Trophoblast cell (in vitro differentiated cells and primary cell): Measurements from ENCODE around the gene THG1L. TPM values are rescaled to one million over a fixed set of nuclear protein-coding genes. Genes with fewer than 3 reads are reported as not detected.
"Not testable (repeated sequence)": the region's sequence is repeated elsewhere in the genome, so short reads cannot be mapped to it uniquely, and the experiment has no call there.

ENCODE experiments used
- DNase-seq, 2 donors: peaks; one replicate each; pipeline ENCODE4 v3.0.0-alpha.2; 2016
- H2AFZ ChIP-seq: 2 replicates; pipeline ENCODE4 v1.6.1; 2013; ENCODE audit warnings: low read length, moderate library complexity, mild to moderate bottlenecking; ENCODE audit not compliant: insufficient read depth, poor library complexity
- H2AK5ac ChIP-seq: 2 replicates; pipeline ENCODE4 v1.6.1; 2013; ENCODE audit warnings: mild to moderate bottlenecking, low read length
- H2BK120ac ChIP-seq: 2 replicates; pipeline ENCODE4 v1.6.1; 2013; ENCODE audit warnings: low read length, mild to moderate bottlenecking, moderate library complexity; ENCODE audit not compliant: insufficient read depth, poor library complexity
- H2BK12ac ChIP-seq: 2 replicates; pipeline ENCODE4 v1.6.1; 2013; ENCODE audit warnings: mild to moderate bottlenecking, low read length, moderate library complexity
- H2BK5ac ChIP-seq: 2 replicates; pipeline ENCODE4 v1.6.1; 2013; ENCODE audit warnings: low read length, low read depth, moderate library complexity, mild to moderate bottlenecking; ENCODE audit not compliant: poor library complexity
- H3K14ac ChIP-seq: 2 replicates; pipeline ENCODE4 v1.6.1; 2013; ENCODE audit warnings: mild to moderate bottlenecking, low read length
- H3K18ac ChIP-seq: 2 replicates; pipeline ENCODE4 v1.6.1; 2013; ENCODE audit warnings: mild to moderate bottlenecking, low read length
- H3K23ac ChIP-seq: 2 replicates; pipeline ENCODE4 v1.6.1; 2013; ENCODE audit warnings: low read length
- H3K27ac ChIP-seq: 2 replicates; pipeline ENCODE4 v1.5.1; 2013; ENCODE audit warnings: low read depth, mild to moderate bottlenecking, inconsistent platforms, low read length, moderate library complexity
- H3K27me3 ChIP-seq: 2 replicates; pipeline ENCODE4 v1.6.1; 2013; ENCODE audit warnings: inconsistent platforms, mild to moderate bottlenecking, low read length, moderate library complexity; ENCODE audit not compliant: insufficient read depth
- H3K36me3 ChIP-seq, 2 experiments: 1 replicate in 1 of 2; 2 replicates in 1 of 2; pipeline ENCODE4 v1.6.1; 2013; ENCODE audit warnings: low read length in 2 of 2, mild to moderate bottlenecking in 2 of 2, moderate library complexity in 1 of 2; ENCODE audit not compliant: insufficient read depth in 2 of 2, control insufficient read depth in 1 of 2
- H3K4ac ChIP-seq: 2 replicates; pipeline ENCODE4 v1.6.1; 2013; ENCODE audit warnings: low read depth, mild to moderate bottlenecking, low read length, moderate library complexity
- H3K4me1 ChIP-seq, 2 experiments: 1 replicate in 1 of 2; 2 replicates in 1 of 2; pipeline ENCODE4 v1.6.1; 2013; ENCODE audit warnings: low read length in 2 of 2, mild to moderate bottlenecking in 2 of 2, moderate library complexity in 1 of 2; ENCODE audit not compliant: insufficient read depth in 2 of 2, control insufficient read depth in 1 of 2
- H3K4me2 ChIP-seq: 2 replicates; pipeline ENCODE4 v1.6.1; 2013; ENCODE audit warnings: inconsistent platforms, mild to moderate bottlenecking, low read length, moderate library complexity
- H3K4me3 ChIP-seq: 2 replicates; pipeline ENCODE4 v1.5.1; 2013; ENCODE audit warnings: mild to moderate bottlenecking, low read depth, low read length, inconsistent platforms
- H3K79me1 ChIP-seq: one replicate; pipeline ENCODE4 v1.6.1; 2013; ENCODE audit warnings: low read length
- H3K79me2 ChIP-seq: 2 replicates; pipeline ENCODE4 v1.6.1; 2013; ENCODE audit warnings: low read length, mild to moderate bottlenecking; ENCODE audit not compliant: control insufficient read depth, insufficient read depth, poor library complexity
- H3K9ac ChIP-seq: 2 replicates; pipeline ENCODE4 v1.6.1; 2013; ENCODE audit warnings: mild to moderate bottlenecking, low read length
- H3K9me3 ChIP-seq: 2 replicates; pipeline ENCODE4 v1.6.1; 2013; ENCODE audit warnings: low read depth, mild to moderate bottlenecking, control low read depth, inconsistent platforms, low read length; ENCODE audit not compliant: insufficient read depth
- H4K12ac ChIP-seq: 2 replicates; pipeline ENCODE4 v1.6.1; 2013; ENCODE audit warnings: low read depth, mild to moderate bottlenecking, low read length, moderate library complexity
- H4K8ac ChIP-seq: 2 replicates; pipeline ENCODE4 v1.6.1; 2013; ENCODE audit warnings: low read depth, mild to moderate bottlenecking, low read length, moderate library complexity
- H4K91ac ChIP-seq: one replicate; pipeline ENCODE4 v1.6.1; 2013; ENCODE audit warnings: low read depth, mild to moderate bottlenecking, low read length, moderate library complexity
- WGBS: extraction: QIAGEN DNeasy Blood & Tissue Kit; methylation state at CpG from one replicate; pipeline ENCODE4 v1.1.7; 2013; ENCODE audit warnings: missing lambda C conversion rate; ENCODE audit not compliant: insufficient read length, insufficient coverage; ENCODE audit errors: extremely low coverage; 5-methylcytosine and 5-hydroxymethylcytosine counted together
- polyA plus RNA-seq: library from polyadenylated mRNA; stranded (reverse); fragments of 200-250 nt; gene quantifications from 2 replicates; pipeline ENCODE4 v1.2.3, GENCODE V29; 2013

The THG1L gene
- polyA plus RNA-seq, result 5.6 and 6.6 TPM in 2 replicates

DNA sequence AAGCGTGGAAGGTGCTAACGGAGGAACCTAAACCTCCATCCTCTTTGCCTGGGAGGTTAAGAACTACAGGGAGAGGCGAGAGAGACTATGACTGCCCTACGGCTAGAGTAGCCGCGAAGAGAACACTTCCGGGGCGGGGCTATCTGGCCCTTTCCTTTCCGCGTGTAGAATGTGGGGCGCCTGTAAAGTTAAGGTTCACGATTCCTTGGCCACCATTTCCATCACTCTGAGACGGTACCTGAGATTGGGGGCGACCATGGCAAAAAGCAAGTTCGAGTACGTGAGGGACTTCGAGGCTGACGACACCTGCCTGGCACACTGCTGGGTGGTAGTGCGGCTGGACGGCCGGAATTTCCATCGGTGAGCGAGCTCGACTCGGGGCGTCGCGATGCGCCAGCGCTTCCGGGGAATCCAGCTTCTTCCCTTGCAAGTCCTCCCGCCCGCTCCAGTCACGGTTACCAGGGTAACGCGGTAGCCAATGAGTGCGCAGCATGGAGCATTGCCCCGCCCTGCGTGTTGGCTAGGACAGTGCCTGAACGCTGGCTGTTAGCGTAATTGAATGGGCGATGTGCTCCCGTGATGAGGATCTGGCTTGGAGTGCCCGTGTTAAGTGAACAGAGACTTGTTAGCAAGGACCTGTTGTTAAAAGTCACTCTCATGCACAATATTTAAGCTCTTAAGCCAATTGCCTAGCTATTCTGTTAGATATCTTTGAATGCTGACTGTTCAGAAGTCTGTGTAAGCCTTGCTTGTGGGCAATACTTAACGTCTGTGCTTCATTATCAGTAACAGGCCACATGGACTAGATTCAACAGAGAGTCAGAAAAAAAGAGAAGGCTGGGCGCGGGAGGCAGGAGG is at the start of gene THG1L:
Gene THG1L (plus strand): TSS at position 149 of the 858 bp plus-strand sequence. CDS start 21 bp downstream, at position 170.
- no CpG with 5 or more reads among the region's 47 CpGs for WGBS

DNA sequence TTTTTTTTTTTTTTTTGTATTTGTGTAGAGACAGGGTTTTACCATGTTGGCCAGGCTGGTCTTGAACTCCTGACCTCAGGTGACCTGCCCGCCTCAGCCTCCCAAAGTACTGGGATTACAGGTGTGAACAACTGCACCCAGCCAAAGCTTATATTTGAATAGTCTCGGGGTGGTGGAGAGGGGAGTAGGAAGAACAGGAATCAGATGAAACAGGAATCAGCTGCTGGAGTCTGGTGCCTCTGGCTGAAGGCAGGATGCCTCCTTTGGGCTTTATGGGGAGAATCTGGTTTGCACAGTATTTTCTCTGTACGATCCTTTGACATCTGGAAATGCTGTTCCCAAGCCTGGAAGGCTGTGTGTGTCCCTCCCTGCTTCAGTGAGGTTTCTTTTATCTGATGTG is 49.0 kb upstream of the THG1L start:
- H3K79me2 ChIP-seq, result no peaks in the 10 kb centered on the region
- no CpG with 5 or more reads among the region's 3 CpGs for WGBS
- no peak overlapping the region for H3K4me3 ChIP-seq
- no peak overlapping the region for H3K23ac ChIP-seq
- H3K79me1 ChIP-seq, result no peaks in the 10 kb centered on the region
- no peaks in the 10 kb centered on the region for H3K4me1 ChIP-seq
- H3K18ac ChIP-seq, result no peak overlapping the region
- H2AK5ac ChIP-seq, result no peak overlapping the region
- no peak overlapping the region for H2BK5ac ChIP-seq
- no peak overlapping the region for H3K4me2 ChIP-seq
- H2BK120ac ChIP-seq, result no peak overlapping the region
- DNase-seq, result no peak
- no peaks in the 10 kb centered on the region for H3K36me3 ChIP-seq
- H3K27ac ChIP-seq, result no peak overlapping the region
- no peak overlapping the region for H2BK12ac ChIP-seq
- no peak overlapping the region for H4K8ac ChIP-seq
- no peak overlapping the region for H4K12ac ChIP-seq
- no peak overlapping the region for H2AFZ ChIP-seq
- H3K27me3 ChIP-seq, result no peaks in the 10 kb centered on the region
- no peak overlapping the region for H3K4ac ChIP-seq
- H3K9ac ChIP-seq, result no peak overlapping the region
- peaks cover 2% of the 10 kb centered on the region for H3K9me3 ChIP-seq
- no peak overlapping the region for H3K14ac ChIP-seq
- H4K91ac ChIP-seq, result no peak overlapping the region

More for the DNA sequence above, at the start of gene THG1L:
- H2BK12ac ChIP-seq, result no peak within 1 kb of the TSS
- no peak within 1 kb of the TSS for H3K23ac ChIP-seq
- H3K4me2 ChIP-seq, result peak within 1 kb of the TSS; percentile 83
- peak within 1 kb of the TSS; percentile 83 for H3K27ac ChIP-seq
- H2AFZ ChIP-seq, result peak within 1 kb of the TSS; percentile 74
- peak; percentile 99 to 100 for DNase-seq
- H3K9me3 ChIP-seq, result no peaks in the 10 kb centered on the region
- H3K27me3 ChIP-seq, result no peaks in the 10 kb centered on the region
- no peaks in the 10 kb centered on the region for H3K79me2 ChIP-seq
- H4K91ac ChIP-seq, result peak within 1 kb of the TSS; percentile 47
- H4K8ac ChIP-seq, result peak within 1 kb of the TSS; percentile 86
- peak within 1 kb of the TSS; percentile 50 for H2BK120ac ChIP-seq
- no peak within 1 kb of the TSS for H2AK5ac ChIP-seq
- peaks cover 2% of the 10 kb centered on the region for H3K79me1 ChIP-seq
- H3K4me1 ChIP-seq, result peaks cover 0 to 3% of the 10 kb centered on the region in 2 experiments
- peak within 1 kb of the TSS; percentile 65 for H3K14ac ChIP-seq
- peak within 1 kb of the TSS; percentile 87 for H4K12ac ChIP-seq
- no peak within 1 kb of the TSS for H2BK5ac ChIP-seq
- no peak within 1 kb of the TSS for H3K4ac ChIP-seq
- H3K4me3 ChIP-seq, result peak within 1 kb of the TSS; percentile 97
- H3K18ac ChIP-seq, result peak within 1 kb of the TSS; percentile 36
- H3K9ac ChIP-seq, result peak within 1 kb of the TSS; percentile 94
- peaks cover 2 to 6% of the 10 kb centered on the region in 2 experiments for H3K36me3 ChIP-seq

DNA sequence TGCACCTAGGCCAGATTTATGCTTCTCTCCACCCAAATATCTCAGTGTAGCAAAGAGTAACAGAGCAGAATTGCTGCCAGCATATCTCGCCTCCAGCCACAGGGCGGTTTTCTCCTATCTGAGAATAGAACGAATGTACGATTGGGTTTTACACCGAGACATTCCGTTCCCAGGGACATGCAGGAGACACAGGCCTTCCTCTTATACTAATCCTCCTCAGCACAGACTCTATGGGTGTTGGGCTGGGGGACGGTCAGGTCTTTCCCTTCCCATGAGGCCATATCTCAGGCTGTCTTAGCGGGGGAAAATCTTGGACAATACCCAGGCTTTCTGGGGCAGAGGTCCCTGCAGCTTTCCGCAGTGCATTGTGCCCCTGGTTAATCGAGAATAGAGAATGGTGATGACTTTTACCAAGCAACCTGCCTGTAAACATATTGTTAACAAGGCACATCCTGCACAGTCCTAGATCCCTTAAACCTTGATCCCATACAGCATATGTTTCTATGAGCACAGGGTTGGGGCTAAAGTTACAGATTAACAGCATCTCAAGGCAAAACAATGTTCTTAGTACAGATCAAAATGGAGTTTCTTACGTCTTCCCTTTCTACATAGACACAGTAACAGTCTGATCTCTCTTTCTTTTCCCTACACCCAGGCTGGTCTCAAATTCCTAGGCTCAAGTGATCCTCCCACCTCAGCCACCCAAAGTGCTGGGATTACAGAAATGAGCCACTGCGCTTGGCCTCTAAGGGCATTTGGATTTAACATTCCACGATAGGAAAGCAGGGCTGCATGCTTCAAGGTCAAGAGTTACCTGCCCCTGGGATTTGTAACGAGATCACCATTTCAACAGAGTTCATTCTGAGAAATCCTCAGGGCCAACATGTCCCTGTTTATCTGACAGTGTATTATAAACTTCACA is 44.7 kb upstream of the THG1L start:
- not testable (repeated sequence) for H3K27ac ChIP-seq, H3K36me3 ChIP-seq, H2BK5ac ChIP-seq, H3K27me3 ChIP-seq, H3K9me3 ChIP-seq, H4K91ac ChIP-seq, H3K4me2 ChIP-seq, H2BK12ac ChIP-seq, H3K4me1 ChIP-seq, H3K18ac ChIP-seq, H2BK120ac ChIP-seq, H3K4ac ChIP-seq, H3K9ac ChIP-seq, H3K23ac ChIP-seq, H3K14ac ChIP-seq, DNase-seq, H2AFZ ChIP-seq, H2AK5ac ChIP-seq, H4K12ac ChIP-seq, H3K79me2 ChIP-seq, H3K79me1 ChIP-seq, H4K8ac ChIP-seq, H3K4me3 ChIP-seq
- no CpG with 5 or more reads among the region's 14 CpGs for WGBS

DNA sequence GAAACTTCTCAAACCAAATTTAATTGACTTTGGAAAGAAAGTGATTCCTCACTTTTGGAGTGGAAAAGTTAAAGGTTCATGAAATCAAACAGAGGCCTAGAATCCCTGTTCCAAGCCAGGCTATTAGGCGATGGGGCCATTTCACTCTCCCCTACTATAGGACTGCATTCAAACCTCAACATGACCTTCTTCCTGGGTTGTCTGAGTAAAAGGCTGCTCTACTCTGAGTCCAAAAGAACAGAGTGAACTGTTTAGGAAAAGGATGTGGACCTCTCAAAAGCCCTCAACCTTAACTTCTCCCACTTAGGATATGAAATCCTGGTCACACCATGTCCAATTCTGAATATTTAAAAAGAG is 44.0 kb upstream of the THG1L start:
- Histone ChIP-seq H3K27me3 (no peaks in the 10 kb centered on the region), H2BK120ac (no peak overlapping the region), H3K36me3 (no peaks in the 10 kb centered on the region), H4K12ac (no peak overlapping the region), H3K9ac (no peak overlapping the region), H4K8ac (no peak overlapping the region), H3K27ac (no peak overlapping the region), H3K18ac (no peak overlapping the region), H2BK5ac (no peak overlapping the region), H3K14ac (no peak overlapping the region), H3K4me3 (no peak overlapping the region), H3K79me2 (no peaks in the 10 kb centered on the region), H3K4ac (no peak overlapping the region), H2AFZ (no peak overlapping the region), H3K4me2 (no peak overlapping the region), H3K4me1 (no peaks in the 10 kb centered on the region), H3K23ac (no peak overlapping the region), H4K91ac (no peak overlapping the region), H2AK5ac (no peak overlapping the region), H2BK12ac (no peak overlapping the region), H3K79me1 (no peaks in the 10 kb centered on the region), H3K9me3 (peaks cover 4% of the 10 kb centered on the region)
- no CpG with 5 or more reads among the region's 1 CpG for WGBS
- no peak for DNase-seq
